RWPE2 (cell line): ENCODE measurements around the gene SRR.

Source experiments
- ATAC-seq: fragments of 200-7000 bp; cut with Tn5 transposase; 3 replicates; pipeline ENCODE4 v1.9.1; 2021; ENCODE audit warnings: low read depth
- DNase-seq: peaks from one replicate; pipeline ENCODE4 v3.0.0-alpha.2; 2020; ENCODE audit warnings: low spot score
- H3K27ac ChIP-seq: fragments of 450-650 bp; 2 replicates; pipeline ENCODE4 v1.5.1; 2017; ENCODE audit warnings: mild to moderate bottlenecking; ENCODE audit not compliant: poor library complexity, severe bottlenecking
- H3K27me3 ChIP-seq: fragments of 250-450 bp; sonication (Bioruptor Pico); 2 replicates; pipeline ENCODE4 v1.5.1; 2021; ENCODE audit warnings: mild to moderate bottlenecking, moderate library complexity; ENCODE audit not compliant: insufficient read depth, poor library complexity, severe bottlenecking
- H3K36me3 ChIP-seq: fragments of 250-450 bp; sonication (Bioruptor Pico); 2 replicates; pipeline ENCODE4 v1.5.1; 2020; ENCODE audit warnings: low read depth, mild to moderate bottlenecking, moderate library complexity
- H3K4me1 ChIP-seq: fragments of 250-450 bp; sonication (Bioruptor Pico); 2 replicates; pipeline ENCODE4 v1.5.1; 2021; ENCODE audit warnings: mild to moderate bottlenecking, moderate library complexity; ENCODE audit not compliant: insufficient read depth, poor library complexity, severe bottlenecking
- H3K4me3 ChIP-seq: fragments of 250-450 bp; sonication (Bioruptor Pico); 2 replicates; pipeline ENCODE4 v1.5.1; 2021; ENCODE audit warnings: mild to moderate bottlenecking, moderate library complexity; ENCODE audit not compliant: severe bottlenecking
- H3K9me3 ChIP-seq: fragments of 250-450 bp; sonication (Bioruptor Pico); 2 replicates; pipeline ENCODE4 v1.5.1; 2021; ENCODE audit warnings: mild to moderate bottlenecking, moderate library complexity; ENCODE audit not compliant: severe bottlenecking
- TF ChIP-seq, protein P1 (sequence below): fragments of 450-650 bp; IDR thresholded peaks from one replicate; pipeline ENCODE4 v1.5.1; 2017; ENCODE audit warnings: mild to moderate bottlenecking, moderate library complexity; ENCODE audit not compliant: poor library complexity, severe bottlenecking

SRR gene

DNA sequence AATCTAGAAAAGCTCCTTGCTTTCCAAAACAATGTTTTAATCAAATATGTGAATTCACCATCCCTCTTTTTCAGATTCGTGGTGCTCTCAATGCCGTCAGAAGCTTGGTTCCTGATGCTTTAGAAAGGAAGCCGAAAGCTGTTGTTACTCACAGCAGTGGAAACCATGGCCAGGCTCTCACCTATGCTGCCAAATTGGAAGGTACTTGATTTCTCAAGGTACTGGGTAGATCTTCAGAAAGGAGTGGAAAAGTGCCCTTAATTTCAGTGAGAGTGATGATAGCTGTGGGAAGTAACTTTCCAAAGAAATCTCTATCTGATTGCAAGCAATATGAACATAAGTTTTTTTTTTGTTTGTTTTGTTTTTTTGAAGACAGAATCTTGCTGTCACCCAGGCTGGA, 14.0 kb downstream of the SRR start:
- Histone ChIP-seq H3K4me3 (no peak overlapping the region), H3K27me3 (no peaks in the 10 kb centered on the region), H3K27ac (no peak overlapping the region), H3K9me3 (no peaks in the 10 kb centered on the region), H3K36me3 (peaks cover 28% of the 10 kb centered on the region), H3K4me1 (no peaks in the 10 kb centered on the region)
- no peak for DNase-seq
- TF ChIP-seq, protein P1, sequence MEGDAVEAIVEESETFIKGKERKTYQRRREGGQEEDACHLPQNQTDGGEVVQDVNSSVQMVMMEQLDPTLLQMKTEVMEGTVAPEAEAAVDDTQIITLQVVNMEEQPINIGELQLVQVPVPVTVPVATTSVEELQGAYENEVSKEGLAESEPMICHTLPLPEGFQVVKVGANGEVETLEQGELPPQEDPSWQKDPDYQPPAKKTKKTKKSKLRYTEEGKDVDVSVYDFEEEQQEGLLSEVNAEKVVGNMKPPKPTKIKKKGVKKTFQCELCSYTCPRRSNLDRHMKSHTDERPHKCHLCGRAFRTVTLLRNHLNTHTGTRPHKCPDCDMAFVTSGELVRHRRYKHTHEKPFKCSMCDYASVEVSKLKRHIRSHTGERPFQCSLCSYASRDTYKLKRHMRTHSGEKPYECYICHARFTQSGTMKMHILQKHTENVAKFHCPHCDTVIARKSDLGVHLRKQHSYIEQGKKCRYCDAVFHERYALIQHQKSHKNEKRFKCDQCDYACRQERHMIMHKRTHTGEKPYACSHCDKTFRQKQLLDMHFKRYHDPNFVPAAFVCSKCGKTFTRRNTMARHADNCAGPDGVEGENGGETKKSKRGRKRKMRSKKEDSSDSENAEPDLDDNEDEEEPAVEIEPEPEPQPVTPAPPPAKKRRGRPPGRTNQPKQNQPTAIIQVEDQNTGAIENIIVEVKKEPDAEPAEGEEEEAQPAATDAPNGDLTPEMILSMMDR: no peak
- no peak for ATAC-seq

DNA sequence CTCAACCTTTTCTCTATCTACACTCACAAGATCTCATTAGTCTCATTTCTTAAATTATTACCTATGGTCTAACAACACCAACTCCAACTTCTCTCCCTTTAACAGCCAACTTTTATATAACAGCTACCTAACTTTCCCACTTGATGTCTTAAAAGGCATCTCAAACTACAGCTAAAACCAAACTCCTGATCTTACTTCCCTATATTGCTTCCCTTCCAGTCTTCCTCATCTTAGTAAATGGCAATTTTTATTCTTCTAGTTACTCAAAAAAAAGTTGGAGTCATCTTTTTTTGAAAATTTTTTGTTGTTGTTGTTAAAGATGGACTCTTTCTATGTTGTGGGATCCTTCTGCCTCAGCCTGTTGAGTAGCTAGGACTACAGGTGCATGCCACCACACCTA, 15.3 kb downstream of the SRR start:
- ATAC-seq (no peak), DNase-seq (no peak)
- Histone ChIP-seq H3K36me3 (peaks cover 41% of the 10 kb centered on the region), H3K9me3 (no peaks in the 10 kb centered on the region), H3K27ac (no peak overlapping the region), H3K4me3 (no peak overlapping the region), H3K27me3 (no peaks in the 10 kb centered on the region), H3K4me1 (no peaks in the 10 kb centered on the region)
- TF ChIP-seq, protein P1: no peak

DNA sequence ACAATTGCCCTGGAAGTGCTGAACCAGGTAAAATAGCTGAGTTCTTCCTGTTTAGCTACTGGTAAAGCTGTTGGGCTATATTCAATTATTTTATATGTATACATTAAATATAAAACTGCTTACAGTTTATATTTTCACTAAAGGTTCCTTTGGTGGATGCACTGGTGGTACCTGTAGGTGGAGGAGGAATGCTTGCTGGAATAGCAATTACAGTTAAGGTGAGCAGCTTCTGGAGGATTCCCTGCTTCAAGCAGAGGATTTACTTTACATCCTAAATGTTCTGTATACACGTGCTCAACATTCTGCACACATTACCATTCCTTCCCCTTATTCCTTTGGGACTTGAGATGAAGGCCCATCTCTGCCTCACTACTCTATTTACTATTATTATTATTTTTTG, 17.6 kb downstream of the SRR start:
- DNase-seq (no peak), ATAC-seq (no peak)
- Histone ChIP-seq H3K9me3 (no peaks in the 10 kb centered on the region), H3K4me1 (no peaks in the 10 kb centered on the region), H3K27me3 (no peaks in the 10 kb centered on the region), H3K27ac (no peak overlapping the region), H3K4me3 (no peak overlapping the region), H3K36me3 (peaks cover 64% of the 10 kb centered on the region)
- TF ChIP-seq, protein P1: no peak

DNA sequence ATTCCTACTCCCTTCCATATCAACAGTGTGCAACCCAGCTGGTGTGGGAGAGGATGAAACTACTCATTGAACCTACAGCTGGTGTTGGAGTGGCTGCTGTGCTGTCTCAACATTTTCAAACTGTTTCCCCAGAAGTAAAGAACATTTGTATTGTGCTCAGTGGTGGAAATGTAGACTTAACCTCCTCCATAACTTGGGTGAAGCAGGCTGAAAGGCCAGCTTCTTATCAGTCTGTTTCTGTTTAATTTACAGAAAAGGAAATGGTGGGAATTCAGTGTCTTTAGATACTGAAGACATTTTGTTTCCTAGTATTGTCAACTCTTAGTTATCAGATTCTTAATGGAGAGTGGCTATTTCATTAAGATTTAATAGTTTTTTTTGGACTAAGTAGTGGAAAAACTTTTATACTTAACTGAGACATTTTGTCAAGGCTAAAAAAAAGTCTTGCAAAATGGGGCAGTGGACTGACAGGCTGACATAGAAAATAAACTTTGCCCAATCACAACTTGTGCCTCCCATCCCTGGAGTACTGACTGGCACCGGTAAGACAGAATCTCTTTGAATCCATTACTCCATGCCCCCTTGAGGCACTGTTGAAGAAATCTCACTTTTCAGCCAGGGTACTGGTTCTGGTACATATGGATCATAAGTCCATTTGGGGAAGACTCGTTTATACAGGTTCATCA, 20.0 kb downstream of the SRR start:
- H3K27me3 ChIP-seq: no peaks in the 10 kb centered on the region
- no peak for DNase-seq
- H3K27ac ChIP-seq: no peak overlapping the region
- peaks cover 83% of the 10 kb centered on the region for H3K36me3 ChIP-seq
- H3K9me3 ChIP-seq: no peaks in the 10 kb centered on the region
- no peak overlapping the region for H3K4me3 ChIP-seq
- H3K4me1 ChIP-seq: no peaks in the 10 kb centered on the region
- TF ChIP-seq, protein P1: no peak
- no peak for ATAC-seq

DNA sequence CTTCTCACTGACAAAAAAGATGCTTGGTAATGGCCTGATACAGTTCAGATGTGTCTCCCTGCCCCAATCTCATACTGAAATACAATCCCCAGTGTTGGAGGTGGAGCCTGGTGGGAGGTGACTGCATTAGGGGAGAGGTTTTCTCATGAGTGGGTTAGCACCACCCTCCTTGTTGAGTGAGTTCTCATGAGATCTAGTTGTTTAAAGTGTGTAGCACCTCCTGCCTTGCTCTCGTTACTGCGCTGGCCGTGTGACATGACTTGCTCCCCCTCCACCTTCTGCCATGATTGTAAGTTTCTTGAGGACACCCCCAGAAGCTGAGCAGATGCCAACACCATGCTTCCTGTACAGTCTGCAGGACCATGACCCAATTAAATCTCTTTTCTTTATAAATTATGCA, 27.6 kb downstream of the SRR start:
- H3K36me3 ChIP-seq: peaks cover 93% of the 10 kb centered on the region
- H3K4me3 ChIP-seq: no peak overlapping the region
- ATAC-seq: no peak
- no peak for DNase-seq
- TF ChIP-seq, protein P1: no peak
- no peaks in the 10 kb centered on the region for H3K27me3 ChIP-seq
- peaks cover 2% of the 10 kb centered on the region for H3K4me1 ChIP-seq
- H3K27ac ChIP-seq: no peak overlapping the region
- H3K9me3 ChIP-seq: no peaks in the 10 kb centered on the region
